Progenitor cell of endocrine pancreas (in vitro differentiated cells): Measurements from ENCODE around the gene LAMC3. TPM values are rescaled to one million over a fixed set of nuclear protein-coding genes. Genes with fewer than 3 reads are reported as not detected.

ENCODE experiments used
- DNase-seq: peaks from one replicate; pipeline ENCODE4 v3.0.0; 2021; ENCODE audit warnings: low spot score; ENCODE audit not compliant: unreplicated experiment
- H3K27ac Mint-ChIP-seq: 2 replicates; pipeline ENCODE4 v1.8.0; 2021; ENCODE audit warnings: mild to moderate bottlenecking, moderate library complexity, mixed read lengths
- H3K27me3 Mint-ChIP-seq: 2 replicates; pipeline ENCODE4 v1.8.0; 2021; ENCODE audit warnings: mixed read lengths
- H3K36me3 Mint-ChIP-seq: 2 replicates; pipeline ENCODE4 v1.8.0; 2022; ENCODE audit warnings: mixed read lengths; ENCODE audit not compliant: insufficient read depth
- H3K4me1 Mint-ChIP-seq: 2 replicates; pipeline ENCODE4 v1.8.0; 2021; ENCODE audit warnings: low read depth, mixed read lengths
- H3K4me3 Mint-ChIP-seq: 2 replicates; pipeline ENCODE4 v1.8.0; 2021; ENCODE audit warnings: low read depth, mild to moderate bottlenecking, moderate library complexity, mixed read lengths
- H3K9me3 Mint-ChIP-seq: 2 replicates; pipeline ENCODE4 v1.8.0; 2021; ENCODE audit warnings: low read depth, mixed read lengths
- CTCF ChIP-seq: fragments of 200-600 bp; sonication (generic); IDR thresholded peaks from one replicate; pipeline ENCODE4 v1.5.0; 2021; ENCODE audit warnings: antibody characterized with exemption, mild to moderate bottlenecking; ENCODE audit not compliant: unreplicated experiment
- total RNA-seq: library from RNA; stranded (reverse); gene quantifications from 2 replicates; pipeline ENCODE4 v1.2.1, GENCODE V29; 2021

The LAMC3 gene
- total RNA-seq, 1 donor from 2014 or later = 0.12 TPM

- no peaks in the 10 kb centered on the region for H3K36me3 Mint-ChIP-seq
- H3K9me3 Mint-ChIP-seq = no peaks in the 10 kb centered on the region
- H3K27ac Mint-ChIP-seq = no peak overlapping the region
- DNase-seq = no peak
- no peak for TF ChIP-seq CTCF
- peaks cover 17% of the 10 kb centered on the region for H3K27me3 Mint-ChIP-seq
- H3K4me1 Mint-ChIP-seq = no peaks in the 10 kb centered on the region
- H3K4me3 Mint-ChIP-seq = no peak overlapping the region
These were observed 19.4 kb downstream of the LAMC3 start for GRCh38 chr9:131028221-131028884.

GRCh38 chr9:131028931-131029573 is 20.1 kb downstream of the LAMC3 start:
- no peak overlapping the region for H3K27ac Mint-ChIP-seq
- no peaks in the 10 kb centered on the region for H3K9me3 Mint-ChIP-seq
- no peak for DNase-seq
- peaks cover 17% of the 10 kb centered on the region for H3K27me3 Mint-ChIP-seq
- TF ChIP-seq CTCF = no peak
- H3K4me3 Mint-ChIP-seq = no peak overlapping the region
- H3K4me1 Mint-ChIP-seq = no peaks in the 10 kb centered on the region
- H3K36me3 Mint-ChIP-seq = no peaks in the 10 kb centered on the region

- H3K27me3 Mint-ChIP-seq = peaks cover 17% of the 10 kb centered on the region
- TF ChIP-seq CTCF = no peak
- DNase-seq = no peak
- no peaks in the 10 kb centered on the region for H3K36me3 Mint-ChIP-seq
- H3K4me3 Mint-ChIP-seq = no peak overlapping the region
- no peak overlapping the region for H3K27ac Mint-ChIP-seq
- H3K9me3 Mint-ChIP-seq = no peaks in the 10 kb centered on the region
- H3K4me1 Mint-ChIP-seq = no peaks in the 10 kb centered on the region
These were observed 20.6 kb downstream of the LAMC3 start for GRCh38 chr9:131029574-131029952.

- DNase-seq = no peak
- H3K9me3 Mint-ChIP-seq = no peaks in the 10 kb centered on the region
- no peak for TF ChIP-seq CTCF
- no peaks in the 10 kb centered on the region for H3K36me3 Mint-ChIP-seq
- H3K4me3 Mint-ChIP-seq = no peak overlapping the region
- no peak overlapping the region for H3K27ac Mint-ChIP-seq
- H3K27me3 Mint-ChIP-seq = peaks cover 14% of the 10 kb centered on the region
- H3K4me1 Mint-ChIP-seq = no peaks in the 10 kb centered on the region
These were observed 21.4 kb downstream of the LAMC3 start for GRCh38 chr9:131030239-131031004.

- peaks cover 10% of the 10 kb centered on the region for H3K27me3 Mint-ChIP-seq
- no peaks in the 10 kb centered on the region for H3K36me3 Mint-ChIP-seq
- no peak for TF ChIP-seq CTCF
- no peaks in the 10 kb centered on the region for H3K9me3 Mint-ChIP-seq
- H3K4me1 Mint-ChIP-seq = no peaks in the 10 kb centered on the region
- no peak overlapping the region for H3K4me3 Mint-ChIP-seq
- DNase-seq = no peak
- H3K27ac Mint-ChIP-seq = no peak overlapping the region
These were observed 22.1 kb downstream of the LAMC3 start for GRCh38 chr9:131031005-131031641.
